SJCRH30 (cell line): Measurements from ENCODE around the gene SPR. TPM values are rescaled to one million over a fixed set of nuclear protein-coding genes. Genes with fewer than 3 reads are reported as not detected.
A peak's percentile ranks its signal among the peaks of the same experiment; 100 is the strongest.

Experiments used
- DNase-seq, 2 experiments: peaks; one replicate each; pipeline ENCODE4 v3.0.0-alpha.2; 2015 to 2020
- H3K27ac ChIP-seq: fragments of 250-450 bp; sonication (Bioruptor Pico); 2 replicates; pipeline ENCODE4 v1.5.1; 2020; ENCODE audit warnings: mild to moderate bottlenecking, moderate library complexity
- H3K27me3 ChIP-seq: fragments of 250-450 bp; sonication (Bioruptor Pico); 2 replicates; pipeline ENCODE4 v1.5.1; 2020; ENCODE audit warnings: mild to moderate bottlenecking, moderate library complexity
- H3K36me3 ChIP-seq: fragments of 250-450 bp; sonication (Bioruptor Pico); 2 replicates; pipeline ENCODE4 v1.5.1; 2020; ENCODE audit warnings: mild to moderate bottlenecking, moderate library complexity
- H3K4me1 ChIP-seq: fragments of 250-450 bp; sonication (Bioruptor Pico); 2 replicates; pipeline ENCODE4 v1.5.1; 2020; ENCODE audit warnings: mild to moderate bottlenecking, moderate library complexity
- H3K4me3 ChIP-seq: fragments of 250-450 bp; sonication (Bioruptor Pico); 2 replicates; pipeline ENCODE4 v1.5.1; 2020; ENCODE audit warnings: mild to moderate bottlenecking, moderate library complexity
- H3K9me3 ChIP-seq: fragments of 250-450 bp; sonication (Bioruptor Pico); replicated peaks from 2 replicates; pipeline ENCODE4 v1.5.1; 2020; ENCODE audit warnings: mild to moderate bottlenecking, moderate library complexity
- total RNA-seq: library from RNA; depleted of rRNA; stranded (reverse); fragments of >200 nt; shearing (Covaris generic); gene quantifications from 2 replicates; pipeline ENCODE4 v1.2.3, GENCODE V29; 2014; rRNA removed

SPR gene
- total RNA-seq, 1 experiment from 2014 or later, result 34.3 TPM

DNA sequence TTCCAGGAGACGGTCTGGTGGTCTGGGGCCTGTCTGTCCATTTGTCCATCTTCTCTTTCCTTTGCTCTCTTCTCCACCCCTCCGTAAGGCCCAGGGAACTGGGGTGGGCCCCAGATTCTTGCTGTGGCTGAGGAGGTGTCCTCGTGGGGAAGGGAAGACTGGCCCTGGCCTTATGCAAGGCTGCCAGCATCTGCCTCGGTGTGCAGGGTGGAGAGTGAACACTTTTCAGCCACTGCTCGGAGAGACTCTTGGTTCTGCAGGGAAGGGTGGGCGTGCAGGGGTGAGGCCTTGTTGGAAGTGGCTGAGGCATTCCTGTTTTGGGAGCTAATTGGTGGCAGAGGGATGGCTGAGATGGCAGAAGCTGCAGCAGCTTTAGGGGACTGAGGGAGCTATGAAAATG is 53.2 kb downstream of the SPR start:
- H3K9me3 ChIP-seq, result no peaks in the 10 kb centered on the region
- no peaks in the 10 kb centered on the region; the same call in 1 of the 2 replicates for H3K27me3 ChIP-seq
- H3K36me3 ChIP-seq, result no peaks in the 10 kb centered on the region
- H3K27ac ChIP-seq, result no peak overlapping the region; the same call in 1 of the 2 replicates
- no peak overlapping the region for H3K4me3 ChIP-seq
- peak in 1 of 2 experiments; percentile 41 for DNase-seq
- H3K4me1 ChIP-seq, result peaks cover 28% of the 10 kb centered on the region

DNA sequence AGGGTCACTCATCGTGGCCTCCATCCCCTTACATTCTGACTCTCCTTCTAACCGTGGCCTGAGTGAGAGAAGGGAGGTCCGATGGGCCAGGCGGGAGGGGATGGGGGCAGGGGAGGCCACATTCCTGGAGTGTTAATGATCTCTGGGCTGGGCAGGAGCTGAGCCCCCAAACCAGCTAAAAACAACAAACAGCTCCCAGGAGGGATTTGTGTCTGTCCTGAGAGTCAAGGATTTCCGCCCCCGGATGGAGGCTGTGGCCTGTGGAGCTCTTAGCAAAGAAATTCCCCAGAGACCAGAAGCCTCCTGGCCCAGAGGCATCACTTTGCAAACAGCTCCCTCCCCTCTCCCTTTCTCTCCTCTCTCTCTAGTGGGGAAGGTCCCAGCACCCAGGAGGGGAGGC is 53.6 kb downstream of the SPR start:
- H3K36me3 ChIP-seq, result no peaks in the 10 kb centered on the region
- no peak overlapping the region; the same call in 1 of the 2 replicates for H3K27ac ChIP-seq
- H3K9me3 ChIP-seq, result no peaks in the 10 kb centered on the region
- no peaks in the 10 kb centered on the region; the same call in 1 of the 2 replicates for H3K27me3 ChIP-seq
- H3K4me3 ChIP-seq, result no peak overlapping the region
- peak; percentile 93 to 94 for DNase-seq
- peaks cover 28% of the 10 kb centered on the region for H3K4me1 ChIP-seq

Other genes with a start within 250 kb of the SPR start
- gene EXOC6B, start 61.4 kb upstream of the SPR start, total RNA-seq, result 24.2 and 24.8 TPM in 2 replicates
- gene EMX1, start 30.1 kb downstream of the SPR start, total RNA-seq, result not detected in 2 replicates
- 17.0 and 20.5 TPM in 2 replicates for gene SFXN5, start 184.3 kb downstream of the SPR start, total RNA-seq
- 7.9 and 8.1 TPM in 2 replicates for gene RAB11FIP5, start 225.5 kb downstream of the SPR start, total RNA-seq